Calu3 (cell line): ENCODE data around the gene AMBP. TPM values are rescaled to one million over a fixed set of nuclear protein-coding genes. Genes with fewer than 3 reads are reported as not detected.

ENCODE experiments used
- BruUV-seq: library from RNA; stranded (reverse); fragments of 400-500 nt; replicated peaks from 2 replicates; lab custom pipeline; 2021; lab: Mats Ljungman, UMichigan
- CTCF ChIA-PET: fragments of 300-600 bp; sonication (Branson Sonifier 250); formaldehyde crosslinking; loops from one replicate; lab custom pipeline; 2022; ENCODE audit warnings: antibody characterized with exemption; lab: Charles Lee
- DNase-seq: peaks from one replicate; pipeline ENCODE4 v3.0.0; 2022
- H3K27ac Mint-ChIP-seq: one replicate; pipeline ENCODE4 v1.8.0; 2022; ENCODE audit warnings: mixed read lengths; ENCODE audit not compliant: unreplicated experiment
- H3K27me3 Mint-ChIP-seq: one replicate; pipeline ENCODE4 v1.8.0; 2022; ENCODE audit warnings: mixed read lengths; ENCODE audit not compliant: unreplicated experiment
- H3K36me3 Mint-ChIP-seq: one replicate; pipeline ENCODE4 v1.8.0; 2022; ENCODE audit warnings: mild to moderate bottlenecking, moderate library complexity, mixed read lengths; ENCODE audit not compliant: insufficient read depth, unreplicated experiment
- H3K4me1 Mint-ChIP-seq: one replicate; pipeline ENCODE4 v1.8.0; 2022; ENCODE audit warnings: mild to moderate bottlenecking, low read depth, mixed read lengths; ENCODE audit not compliant: unreplicated experiment
- H3K4me3 Mint-ChIP-seq: one replicate; pipeline ENCODE4 v1.8.0; 2022; ENCODE audit warnings: mild to moderate bottlenecking, low read depth, moderate library complexity, mixed read lengths; ENCODE audit not compliant: unreplicated experiment
- H3K9me3 Mint-ChIP-seq: one replicate; pipeline ENCODE4 v1.8.0; 2022; ENCODE audit warnings: low read depth, mixed read lengths; ENCODE audit not compliant: unreplicated experiment
- CTCF ChIP-seq: fragments of 200-600 bp; IDR thresholded peaks from one replicate; pipeline ENCODE4 v1.8.0; 2022; ENCODE audit warnings: antibody characterized with exemption; ENCODE audit not compliant: unreplicated experiment
- intact Hi-C: fragments of 100-400 bp; cut with micrococcal nuclease; formaldehyde crosslinking; loops from one replicate; pipeline ENCODE4 v1.10.0; 2022; ENCODE audit not compliant: unreplicated experiment
- total RNA-seq: library from RNA; stranded (reverse); gene quantifications from 2 replicates; pipeline ENCODE4 v1.2.3, GENCODE V29; 2022

Gene AMBP
- total RNA-seq, 1 experiment from 2014 or later, result 2.7 TPM

- intact Hi-C loops, result no loop called here
- H3K27me3 Mint-ChIP-seq, result no peaks in the 10 kb centered on the region
- H3K36me3 Mint-ChIP-seq, result no peaks in the 10 kb centered on the region
- no peak for TF ChIP-seq CTCF
- peaks cover 8% of the 10 kb centered on the region for H3K4me1 Mint-ChIP-seq
- no peak overlapping the region for H3K27ac Mint-ChIP-seq
- BruUV-seq, result no TSS peak
- H3K9me3 Mint-ChIP-seq, result peaks cover 3% of the 10 kb centered on the region
- DNase-seq, result no peak
- CTCF ChIA-PET, result no interaction called here
- no peak overlapping the region for H3K4me3 Mint-ChIP-seq
Observed at GRCh38 chr9:114072184-114073140, 5.6 kb downstream of the AMBP start.

GRCh38 chr9:114071197-114071795 is 6.8 kb downstream of the AMBP start:
- H3K9me3 Mint-ChIP-seq, result peaks cover 3% of the 10 kb centered on the region
- no peak for DNase-seq
- H3K27me3 Mint-ChIP-seq, result no peaks in the 10 kb centered on the region
- intact Hi-C loops, result no loop called here
- TF ChIP-seq CTCF, result no peak
- CTCF ChIA-PET, result no interaction called here
- H3K27ac Mint-ChIP-seq, result no peak overlapping the region
- H3K4me3 Mint-ChIP-seq, result no peak overlapping the region
- H3K36me3 Mint-ChIP-seq, result no peaks in the 10 kb centered on the region
- H3K4me1 Mint-ChIP-seq, result no peaks in the 10 kb centered on the region
- no TSS peak for BruUV-seq

- Mint-ChIP-seq H3K4me3 (no peak overlapping the region), H3K27me3 (no peaks in the 10 kb centered on the region), H3K4me1 (no peaks in the 10 kb centered on the region), H3K36me3 (no peaks in the 10 kb centered on the region), H3K27ac (no peak overlapping the region), H3K9me3 (peaks cover 3% of the 10 kb centered on the region)
- DNase-seq, result no peak
- CTCF ChIA-PET, result interaction anchor here (0.6 kb wide), 1 partner anchor 56 kb away, joined by 7 read pairs; no protein-coding TSS in a partner anchor
- intact Hi-C loops, result no loop called here
- BruUV-seq, result no TSS peak
- no peak for TF ChIP-seq CTCF
Observed at GRCh38 chr9:114070188-114071103, 7.7 kb downstream of the AMBP start.
